Ovary (tissue), 9 donors: ENCODE results near the gene HTT-AS. TPM values are rescaled to one million over a fixed set of nuclear protein-coding genes. Genes with fewer than 3 reads are reported as not detected.

Experiments
- DNase-seq, 5 donors: peaks; one replicate each; pipeline ENCODE4 v3.0.0-alpha.2; 2019 to 2020
- H3K27ac ChIP-seq, 2 donors: fragments of 200-600 bp; one replicate each; pipeline versions ENCODE4 v1.5.1 to v1.8.0; 2019 to 2022
- H3K27me3 ChIP-seq: fragments of 200-600 bp; one replicate; pipeline ENCODE4 v1.8.0; 2022
- H3K36me3 ChIP-seq: fragments of 200-600 bp; sonication (generic); one replicate; pipeline ENCODE4 v1.5.1; 2019
- H3K4me1 ChIP-seq: one replicate; pipeline ENCODE4 v1.8.1; 2013; ENCODE audit warnings: mild to moderate bottlenecking, moderate library complexity; ENCODE audit not compliant: insufficient read depth
- H3K4me3 ChIP-seq: fragments of 200-600 bp; sonication (generic); one replicate; pipeline ENCODE4 v1.5.1; 2017
- H3K9me3 ChIP-seq, 2 donors: fragments of 200-600 bp in 1 of 2; sonication (generic) in 1 of 2; one replicate each; pipeline versions ENCODE4 v1.5.1 to v1.8.1; 2013 to 2019; ENCODE audit warnings: mild to moderate bottlenecking in 1 of 2, moderate library complexity in 1 of 2
- CTCF ChIP-seq, 3 donors: fragments of 450-650 bp in 2 of 3; fragments of 200-600 bp in 1 of 3; IDR thresholded peaks; one replicate each; pipeline versions ENCODE4 v1.5.1 to v1.8.0; 2016 to 2022; ENCODE audit warnings: antibody characterized with exemption in 3 of 3, mild to moderate bottlenecking in 1 of 3
- EP300 ChIP-seq: sonication (generic); formaldehyde crosslinking; IDR thresholded peaks from one replicate; pipeline ENCODE4 v1.6.1; 2017; ENCODE audit warnings: antibody characterized with exemption
- POLR2A ChIP-seq: fragments of 450-650 bp; IDR thresholded peaks from one replicate; pipeline ENCODE4 v1.6.1; 2017; ENCODE audit warnings: antibody characterized with exemption, mild to moderate bottlenecking, moderate library complexity
- WGBS, 3 donors: extraction: QIAGEN DNeasy Blood & Tissue Kit in 1 of 3; methylation state at CpG; one replicate each; pipeline versions ENCODE4 v1.1.5 to v1.1.7; 2013 to 2017; 5-methylcytosine and 5-hydroxymethylcytosine counted together
- intact Hi-C, 4 donors: fragments of 100-400 bp; cut with DNase I; formaldehyde crosslinking; loops; one replicate each; pipeline versions ENCODE4 v1.11.0 to v1.15.1; 2022 to 2023
- polyA plus RNA-seq, 2 donors: library from polyadenylated mRNA; stranded (reverse); fragments of 200-250 nt in 1 of 2; fragments of 350-450 nt in 1 of 2; fragmentation: Illumina TruSeq in 1 of 2; extraction: RNeasy Lipid Tissue Mini Kit (QIAGEN cat#74804) in 1 of 2; gene quantifications; one replicate each; pipeline ENCODE4 v1.2.3, GENCODE V29; 2013 to 2014
- total RNA-seq, 7 donors: library from RNA; depleted of rRNA in 2 of 7; stranded (reverse); fragments of >200 nt in 2 of 7; fragmentation: NEBNext Ultra II Directional in 3 of 7; extraction: Animal tissue kit (Norgen Biotek cat#: 25700) in 3 of 7; gene quantifications; one replicate each; pipeline versions ENCODE4 v1.1.0 to v1.2.4, GENCODE V29; 2016 to 2023
- donor health status: DM: no; HTN: no; CAD: no; lungs with moderate emphysema.
- donor health status: DM: no; HTN: no; CAD: no.
- donor health status: Bipolar disorder and iron deficiency.
- donor health status: DM: yes; HTN: yes; CAD: no.
- donor health status: DM: no; HTN: no; CAD: no.
- donor health status: DM: yes; HTN: yes; CAD: no.

HTT-AS gene
- total and polyA plus RNA-seq, 9 donors, result not detected

DNA sequence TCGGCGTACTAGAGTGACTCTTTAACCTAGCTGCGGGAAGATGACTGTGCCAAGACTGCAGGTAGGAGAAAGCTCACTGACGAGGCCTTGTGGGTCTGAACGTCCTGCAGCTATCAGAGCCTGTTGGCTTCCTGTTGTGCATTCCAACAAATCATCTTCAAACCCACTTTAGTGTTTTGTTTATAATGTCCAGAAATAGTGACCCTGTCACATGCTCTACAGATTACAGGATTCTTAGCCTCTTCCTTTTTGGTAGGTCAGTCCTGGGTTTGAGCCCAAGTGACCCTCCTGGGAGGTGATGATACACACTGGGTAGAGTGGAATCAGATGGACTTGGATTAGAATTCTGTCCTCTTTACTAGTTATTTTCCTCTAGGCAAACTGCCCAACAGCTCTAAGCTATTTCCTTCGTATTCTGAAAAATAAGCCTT lies 33.4 kb upstream of the HTT-AS start:
- no peak for DNase-seq
- no peak for TF ChIP-seq EP300
- no peak for TF ChIP-seq CTCF (IDR thresholded peaks at IDR 0.05)
- TF ChIP-seq POLR2A, result no peak
- WGBS, 3 donors, result 38 to 60% (median 40%) methylated on average over 6 of the region's 6 CpGs
- H3K27ac ChIP-seq, result no peak overlapping the region
- no peak overlapping the region for H3K4me3 ChIP-seq
- no peaks in the 10 kb centered on the region for H3K27me3 ChIP-seq
- no peaks in the 10 kb centered on the region for H3K9me3 ChIP-seq
- intact Hi-C loops, result loop anchor here in 3 of 4 donors (5.0 to 10.0 kb wide), 3 partner anchors 235 to 337 kb away; partner anchors contain the start of gene HGFAC (in 2 of the 3)
- H3K4me1 ChIP-seq, result peaks cover 15% of the 10 kb centered on the region
- no peaks in the 10 kb centered on the region for H3K36me3 ChIP-seq

DNA sequence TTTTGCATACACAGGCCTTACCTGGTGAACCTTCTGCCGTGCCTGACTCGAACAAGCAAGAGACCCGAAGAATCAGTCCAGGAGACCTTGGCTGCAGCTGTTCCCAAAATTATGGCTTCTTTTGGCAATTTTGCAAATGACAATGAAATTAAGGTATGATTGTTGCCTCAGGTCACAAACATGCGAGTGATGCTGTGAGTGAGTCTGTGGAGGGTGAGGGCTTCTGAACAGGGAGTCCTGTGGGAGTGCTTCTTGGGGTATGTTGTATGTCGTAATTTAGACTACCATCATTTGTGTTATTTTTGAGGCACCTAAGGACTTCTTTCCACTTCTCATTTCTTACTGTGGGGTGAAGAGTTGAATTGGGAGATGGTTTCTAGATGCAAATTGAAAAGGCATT lies 32.9 kb upstream of the HTT-AS start:
- Histone ChIP-seq H3K27ac (no peak overlapping the region), H3K4me3 (no peak overlapping the region), H3K36me3 (no peaks in the 10 kb centered on the region), H3K27me3 (no peaks in the 10 kb centered on the region), H3K9me3 (no peaks in the 10 kb centered on the region), H3K4me1 (peaks cover 15% of the 10 kb centered on the region)
- DNase-seq, result no peak
- TF ChIP-seq CTCF (IDR thresholded peaks at IDR 0.05) (no peak), POLR2A (no peak), EP300 (no peak)
- intact Hi-C loops, result loop anchor here in 3 of 4 donors (5.0 to 10.0 kb wide), 3 partner anchors 235 to 338 kb away; partner anchors contain the start of gene HGFAC (in 2 of the 3)
- WGBS, 3 donors, result 65 to 84% (median 69%) methylated on average over 5 of the region's 5 CpGs

- no peak for TF ChIP-seq POLR2A
- no peak for TF ChIP-seq EP300
- TF ChIP-seq CTCF (IDR thresholded peaks at IDR 0.05), result peak; percentile 84 to 89 (median 84)
- Histone ChIP-seq H3K9me3 (no peaks in the 10 kb centered on the region), H3K4me3 (no peak overlapping the region), H3K36me3 (no peaks in the 10 kb centered on the region), H3K27me3 (no peaks in the 10 kb centered on the region), H3K27ac (no peak overlapping the region), H3K4me1 (peaks cover 13% of the 10 kb centered on the region)
- intact Hi-C loops, result loop anchor here in 3 of 4 donors (5.0 to 10.0 kb wide), 3 partner anchors 236 to 338 kb away; partner anchors contain the start of gene HGFAC (in 2 of the 3)
- peak; percentile 79 to 89 (median 88) for DNase-seq
- WGBS, 3 donors, result 7 to 11% (median 8%) methylated on average over 7 of the region's 7 CpGs
These were observed 32.2 kb upstream of the HTT-AS start for GRCh38 chr4:3106339-3107186.

GRCh38 chr4:3098346-3098745 lies 24.0 kb upstream of the HTT-AS start:
- TF ChIP-seq CTCF (IDR thresholded peaks at IDR 0.05) (no peak), EP300 (no peak), POLR2A (no peak)
- WGBS, 3 donors, result 55 to 67% (median 58%) methylated on average over 2 of the region's 2 CpGs
- no peak for DNase-seq
- no peaks in the 10 kb centered on the region for H3K27me3 ChIP-seq
- peaks cover 7% of the 10 kb centered on the region for H3K4me1 ChIP-seq
- H3K9me3 ChIP-seq, result no peaks in the 10 kb centered on the region
- H3K27ac ChIP-seq, result no peak overlapping the region
- no peaks in the 10 kb centered on the region for H3K36me3 ChIP-seq
- intact Hi-C loops, result no loop called here
- no peak overlapping the region for H3K4me3 ChIP-seq
